Renal pelvis (tissue), 4 donors: ENCODE measurements around the gene KCNMA1. TPM values are rescaled to one million over a fixed set of nuclear protein-coding genes. Genes with fewer than 3 reads are reported as not detected.

Experiments
- DNase-seq: peaks from one replicate; pipeline ENCODE4 v3.0.0-alpha.2; 2013
- polyA plus RNA-seq, 3 donors: library from polyadenylated mRNA; unstranded; fragments of 120-200 nt; gene quantifications; one replicate each; pipeline ENCODE4 v1.2.1, GENCODE V29; 2013; ENCODE audit not compliant: insufficient read length in 3 of 3

Gene KCNMA1
- polyA plus RNA-seq, 3 donors: 3.2 to 3.9 (median 3.4) TPM

DNA sequence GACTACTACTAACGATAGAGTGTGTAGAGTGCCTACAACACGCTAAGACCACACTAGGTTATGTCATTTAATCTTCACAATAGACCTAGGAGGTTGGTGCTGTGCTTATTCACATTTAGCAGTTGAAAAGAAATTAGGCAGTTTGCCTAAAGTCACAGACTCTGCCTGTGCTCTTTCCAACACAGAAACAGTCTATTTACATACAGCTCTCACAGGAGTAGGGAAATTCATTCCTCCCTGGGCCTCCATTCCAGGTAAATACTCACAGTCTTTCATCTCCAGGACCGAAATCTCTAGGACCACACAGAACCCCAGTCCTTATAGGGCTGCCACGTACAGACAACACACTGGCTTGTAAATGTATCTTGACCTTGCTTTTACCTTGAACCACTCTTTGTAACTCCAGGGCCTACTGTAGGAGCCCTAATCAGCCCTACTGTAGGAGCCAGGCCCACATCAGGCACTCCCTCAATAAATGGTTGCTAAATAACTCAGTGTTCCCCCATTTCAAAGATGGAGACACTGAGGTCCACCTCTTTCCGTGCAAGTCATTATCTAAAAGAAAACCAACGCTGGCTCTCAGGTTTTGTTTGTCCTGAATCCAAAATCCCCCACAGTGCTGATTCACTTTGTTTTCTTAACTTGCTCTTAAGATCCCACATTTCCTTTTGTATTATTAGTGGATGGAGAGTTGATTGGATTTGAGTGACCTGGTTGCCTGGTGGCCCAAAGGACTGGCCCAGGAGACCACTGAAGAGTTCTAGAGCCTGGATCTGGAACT lies 146.9 kb downstream of the KCNMA1 start:
- no peak for DNase-seq

DNA sequence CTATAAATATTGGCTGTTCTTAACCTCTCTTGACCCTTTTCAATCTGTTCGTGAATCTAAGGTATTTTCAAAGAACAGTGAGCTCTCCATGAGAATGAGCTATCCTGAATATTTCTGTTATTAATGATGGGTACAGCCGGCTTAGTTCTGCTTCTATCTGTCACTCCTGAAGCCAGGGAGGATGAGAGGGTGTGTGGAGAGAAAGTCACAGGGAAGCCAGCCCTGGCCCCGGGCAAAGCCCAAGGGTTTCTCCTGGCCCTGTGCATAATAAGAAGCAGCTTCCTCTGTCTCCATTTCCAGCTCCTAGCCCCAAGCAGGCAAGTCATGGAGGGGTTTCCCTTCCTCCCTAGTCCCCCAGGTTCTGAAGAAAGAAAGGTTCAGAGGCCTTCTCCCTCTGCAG lies 151.1 kb downstream of the KCNMA1 start:
- no peak for DNase-seq

DNA sequence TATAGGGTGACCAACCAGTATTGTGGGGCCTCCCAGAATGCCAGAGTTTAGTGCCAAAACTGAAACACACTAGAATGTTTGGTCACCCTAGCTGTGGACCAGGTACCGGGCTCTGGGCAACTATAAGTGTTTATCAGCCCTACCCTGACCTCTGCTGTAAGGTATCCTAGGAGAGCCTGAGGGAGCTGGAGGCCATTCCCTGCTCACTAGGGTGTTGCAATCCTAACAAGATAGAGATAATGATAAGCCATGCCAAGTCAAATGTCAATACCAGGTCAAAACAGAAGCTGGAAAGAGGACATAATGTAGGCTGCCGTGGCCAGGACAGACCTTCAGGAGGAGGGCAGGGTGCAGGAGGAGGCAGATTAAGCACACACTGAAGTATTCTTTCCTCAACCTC lies 151.8 kb downstream of the KCNMA1 start:
- no peak for DNase-seq

DNA sequence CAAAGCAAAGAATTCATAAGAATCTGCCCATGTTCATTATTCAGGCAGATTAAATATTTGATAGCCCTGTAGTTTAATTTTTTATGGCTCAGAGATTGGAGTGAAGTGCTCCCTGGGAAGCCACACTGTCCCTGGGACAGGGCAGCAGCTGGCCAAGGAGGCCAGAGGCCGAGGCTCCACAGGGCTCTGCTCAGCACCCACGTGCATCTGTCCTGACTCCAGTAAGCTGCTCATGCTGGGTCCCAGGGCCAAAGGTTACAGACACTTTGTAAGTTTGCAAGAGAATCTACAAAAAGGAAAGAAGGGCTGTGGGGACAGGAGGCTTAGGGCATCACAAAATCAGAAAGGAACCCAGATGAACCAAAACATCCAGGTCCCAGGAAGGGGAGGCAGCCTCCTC lies 155.5 kb downstream of the KCNMA1 start:
- DNase-seq: no peak

DNA sequence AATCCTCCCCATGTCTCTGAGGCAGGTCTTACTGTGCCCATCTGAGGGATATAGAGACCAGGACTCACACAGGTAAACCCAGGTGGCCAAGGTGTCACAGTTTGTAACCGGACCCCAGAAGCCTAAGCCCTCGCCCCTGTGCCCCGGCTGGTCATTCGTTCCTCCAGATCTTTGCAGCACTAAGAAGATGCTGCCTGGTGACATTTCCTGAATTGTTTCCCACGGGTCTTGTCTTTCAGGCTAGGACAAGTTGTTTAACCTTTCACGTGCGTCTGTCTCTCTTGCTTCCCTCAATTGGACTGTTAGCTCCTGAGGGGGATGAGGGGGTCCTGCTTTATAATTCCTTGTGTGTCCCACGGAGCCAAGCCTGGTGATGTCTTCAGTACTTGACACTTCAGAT lies 158.0 kb downstream of the KCNMA1 start:
- no peak for DNase-seq

DNA sequence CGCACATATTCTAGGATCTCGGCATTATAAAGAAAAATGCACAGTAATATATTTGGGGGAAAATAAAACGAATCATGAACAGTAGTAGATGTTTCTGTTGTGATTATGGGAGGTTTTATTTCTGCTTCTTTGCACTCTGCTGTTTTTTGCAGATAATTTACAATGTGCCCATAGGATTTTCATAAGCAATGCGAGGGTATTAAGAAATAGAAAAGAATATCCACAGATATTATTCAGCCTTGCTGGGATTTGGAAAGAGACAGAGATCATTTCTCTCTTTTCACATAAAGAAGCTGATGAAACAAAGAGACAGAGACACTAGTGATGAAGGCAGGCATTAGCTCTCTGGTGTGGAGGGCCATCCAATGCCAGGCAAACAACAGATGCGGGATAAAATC lies 158.6 kb downstream of the KCNMA1 start:
- DNase-seq: no peak

DNA sequence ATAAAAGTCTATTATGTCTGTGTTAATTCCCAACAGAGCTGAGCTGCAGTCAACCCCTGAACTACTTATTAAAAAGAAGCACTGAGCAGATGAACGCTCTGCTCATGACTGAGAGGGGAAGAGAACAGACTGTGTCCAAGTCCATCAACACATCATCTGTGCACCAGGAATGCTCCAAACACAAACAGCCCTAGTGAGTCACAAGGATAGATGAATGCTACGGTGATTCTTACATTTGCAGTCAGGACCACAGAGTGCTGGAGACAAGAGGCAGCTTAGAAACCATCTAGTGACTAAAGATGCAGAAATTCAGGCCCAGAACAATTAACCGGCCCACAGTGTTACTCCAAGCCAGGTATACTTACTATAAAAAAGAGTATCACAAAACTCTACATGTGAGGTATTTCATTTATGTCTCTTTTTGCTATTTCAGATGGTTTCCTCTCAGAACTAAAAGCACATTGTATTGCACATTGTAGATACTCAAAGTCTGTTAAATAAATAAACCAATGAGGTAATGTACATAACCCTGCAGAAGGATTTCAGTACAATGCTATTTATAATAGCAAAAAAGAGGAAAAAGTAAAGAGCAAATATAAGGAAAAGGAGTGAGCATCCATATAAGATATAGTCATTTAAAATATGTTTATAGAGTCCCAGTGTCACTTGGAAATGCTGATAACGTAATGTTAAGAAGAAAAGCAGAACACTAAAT lies 159.2 kb downstream of the KCNMA1 start:
- DNase-seq: no peak

DNA sequence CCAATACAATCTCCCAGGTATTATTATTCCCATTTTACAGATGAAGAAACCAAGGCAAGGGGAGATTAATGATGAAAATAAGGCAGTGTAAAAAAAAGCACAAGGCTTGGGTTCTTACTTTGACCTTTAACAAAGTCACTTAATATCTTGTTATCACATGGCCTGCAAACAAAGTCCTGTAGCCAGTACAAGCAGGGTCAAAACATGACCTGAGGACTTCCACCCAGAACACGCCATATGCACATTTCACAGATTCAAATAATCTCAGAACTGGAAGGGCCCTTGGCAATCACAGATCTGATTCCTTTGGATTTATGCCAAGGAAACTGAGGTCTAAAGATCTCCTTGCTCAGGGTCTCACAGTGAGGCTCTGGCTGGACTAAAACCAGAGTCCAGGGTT lies 162.1 kb downstream of the KCNMA1 start:
- DNase-seq: no peak

DNA sequence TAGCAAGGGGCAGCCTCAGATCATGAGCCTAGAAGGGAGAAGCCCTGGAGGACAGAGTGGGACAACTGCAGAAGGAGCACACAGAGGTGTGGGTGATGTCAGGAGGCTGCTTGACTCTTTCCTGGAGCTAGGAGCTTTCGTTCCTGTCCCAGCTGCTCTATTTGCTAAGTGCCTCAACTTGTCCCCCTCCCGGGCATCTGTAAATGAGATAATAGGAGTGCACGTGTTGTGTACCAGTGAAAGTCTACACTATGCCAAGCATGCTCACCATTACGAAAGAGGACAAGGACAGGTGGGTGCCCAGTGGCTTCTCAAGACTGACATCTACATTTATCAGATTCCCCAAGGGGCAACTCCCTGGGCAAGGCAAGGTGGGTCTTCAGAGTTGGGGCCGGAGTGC lies 162.7 kb downstream of the KCNMA1 start:
- DNase-seq: no peak

DNA sequence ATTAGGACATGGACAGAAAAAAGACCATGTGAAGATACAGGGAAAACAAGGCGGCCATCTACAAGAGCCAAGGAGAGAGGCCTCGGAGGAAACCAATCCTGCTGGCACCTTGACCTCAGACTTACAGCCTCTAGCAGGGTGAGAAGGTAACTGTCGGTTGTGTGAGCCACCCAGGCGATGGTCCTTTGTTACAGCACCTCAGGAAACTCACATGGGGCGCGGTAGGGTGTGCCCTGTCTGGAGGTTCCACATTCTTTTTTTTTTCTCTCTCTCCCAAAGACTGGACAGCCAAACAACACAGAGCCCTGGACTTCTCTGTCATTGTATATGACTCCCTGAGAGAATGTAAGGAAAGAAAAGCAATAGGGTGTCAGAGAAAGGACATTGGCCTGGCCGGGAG lies 163.2 kb downstream of the KCNMA1 start:
- no peak for DNase-seq

DNA sequence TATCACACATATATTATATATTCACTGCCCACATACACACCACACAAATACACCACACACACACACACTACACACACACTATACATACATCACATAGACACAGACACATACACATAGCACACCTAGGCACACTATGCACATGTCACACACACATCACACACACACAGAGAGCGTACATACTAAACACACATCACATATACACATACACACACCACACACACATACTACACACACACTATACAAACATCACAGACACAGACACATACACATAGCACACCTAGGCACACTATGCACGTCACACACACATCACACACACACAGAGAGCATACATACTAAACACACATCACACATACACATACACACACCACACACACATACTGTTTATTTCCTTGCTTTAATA lies 165.5 kb downstream of the KCNMA1 start:
- no peak for DNase-seq

DNA sequence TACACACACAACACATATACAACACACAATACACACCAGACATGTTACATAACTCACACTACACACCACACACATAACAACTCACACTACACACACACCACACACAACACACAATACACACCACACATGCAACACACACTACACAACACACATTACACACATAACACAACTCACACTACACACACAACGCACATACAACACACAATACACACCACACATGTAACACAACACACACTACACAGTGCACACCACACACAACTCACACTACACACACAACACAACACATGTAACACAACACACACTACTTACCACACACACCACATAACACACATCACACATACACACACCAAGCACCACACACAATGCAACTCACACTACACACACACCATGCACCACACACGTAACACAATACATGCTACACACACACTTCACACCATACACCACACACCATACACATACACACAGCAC lies 166.5 kb downstream of the KCNMA1 start:
- no peak for DNase-seq

DNA sequence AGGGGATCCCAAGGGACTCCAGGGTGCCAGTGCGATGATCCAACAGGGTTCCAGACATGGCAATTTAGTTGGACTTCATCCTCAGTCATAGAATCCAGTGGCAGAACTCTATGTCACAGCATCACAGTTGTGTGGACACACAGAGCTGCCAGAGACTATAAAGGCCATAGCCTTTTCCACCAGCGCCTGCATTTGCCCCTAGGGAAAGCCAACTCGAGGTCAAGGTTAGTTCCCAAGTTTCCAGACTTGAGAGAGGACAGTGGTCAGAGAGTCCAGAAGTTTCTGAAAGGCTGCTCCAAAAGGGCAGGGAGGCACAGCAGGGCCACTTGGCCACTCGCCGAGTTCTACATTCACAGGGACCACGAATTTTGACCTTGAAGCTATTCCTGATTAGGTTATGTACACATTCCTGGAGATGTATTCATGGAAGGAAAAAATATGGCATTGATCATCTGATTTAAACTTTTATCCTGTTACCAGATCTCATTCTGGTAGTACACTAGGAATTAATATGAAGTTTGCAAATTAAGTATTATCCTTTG lies 170.1 kb downstream of the KCNMA1 start:
- DNase-seq: no peak

DNA sequence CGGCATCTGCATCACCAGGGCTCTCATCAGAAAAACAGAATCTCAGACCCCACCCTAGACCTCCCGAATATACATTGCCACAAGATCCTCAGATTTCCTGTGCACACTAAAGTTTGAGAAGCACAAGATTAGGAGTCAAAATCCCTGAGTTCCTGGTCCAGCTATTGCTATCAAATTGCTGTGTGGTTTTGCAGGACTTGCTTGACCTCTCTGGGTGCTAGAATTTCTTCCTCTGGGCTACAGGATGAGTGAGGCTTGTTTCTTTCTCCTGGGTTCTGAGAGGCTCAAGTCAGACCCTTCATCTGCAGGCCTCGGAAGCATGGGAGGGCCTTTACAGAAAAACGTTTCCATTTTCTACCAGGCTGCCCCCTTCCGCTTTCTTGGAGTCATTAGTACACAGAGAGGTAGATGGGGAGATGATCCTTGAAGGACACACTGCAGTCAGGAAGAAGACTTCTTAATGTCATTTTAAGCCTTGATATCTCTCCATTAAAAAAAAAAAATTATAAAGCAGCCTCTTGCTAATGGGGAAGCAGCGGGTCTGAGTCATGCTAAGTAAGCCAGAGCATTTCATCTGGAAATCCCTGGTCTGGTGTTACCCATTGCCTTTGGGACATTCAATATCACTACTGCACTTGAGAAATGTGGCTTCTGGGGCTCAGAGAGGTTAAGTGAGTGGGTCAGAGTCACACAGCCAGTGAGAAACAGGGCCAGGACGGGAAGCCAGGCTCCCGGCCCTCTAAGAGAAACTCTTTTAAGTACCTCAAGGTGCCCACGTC lies 173.5 kb downstream of the KCNMA1 start:
- DNase-seq: no peak

DNA sequence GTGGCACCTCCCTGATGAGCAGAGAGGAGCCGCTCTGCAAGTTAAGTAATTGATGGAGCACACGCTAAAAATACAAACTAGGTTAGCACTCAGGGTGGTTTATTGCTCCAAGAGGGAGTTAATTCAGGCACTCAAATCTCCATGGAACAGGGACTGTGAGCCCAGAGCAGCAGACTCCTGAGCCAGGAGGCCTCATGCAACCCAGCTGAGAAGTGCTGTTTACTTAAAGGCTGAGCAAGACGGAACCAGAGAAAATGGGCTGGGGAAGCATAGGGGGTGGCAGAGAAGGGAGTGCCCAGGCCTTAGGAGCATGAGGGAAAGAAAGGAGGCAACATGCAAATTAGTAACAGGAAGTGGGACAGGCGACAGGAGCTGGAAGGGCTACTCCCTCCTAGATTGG lies 174.1 kb downstream of the KCNMA1 start:
- no peak for DNase-seq

DNA sequence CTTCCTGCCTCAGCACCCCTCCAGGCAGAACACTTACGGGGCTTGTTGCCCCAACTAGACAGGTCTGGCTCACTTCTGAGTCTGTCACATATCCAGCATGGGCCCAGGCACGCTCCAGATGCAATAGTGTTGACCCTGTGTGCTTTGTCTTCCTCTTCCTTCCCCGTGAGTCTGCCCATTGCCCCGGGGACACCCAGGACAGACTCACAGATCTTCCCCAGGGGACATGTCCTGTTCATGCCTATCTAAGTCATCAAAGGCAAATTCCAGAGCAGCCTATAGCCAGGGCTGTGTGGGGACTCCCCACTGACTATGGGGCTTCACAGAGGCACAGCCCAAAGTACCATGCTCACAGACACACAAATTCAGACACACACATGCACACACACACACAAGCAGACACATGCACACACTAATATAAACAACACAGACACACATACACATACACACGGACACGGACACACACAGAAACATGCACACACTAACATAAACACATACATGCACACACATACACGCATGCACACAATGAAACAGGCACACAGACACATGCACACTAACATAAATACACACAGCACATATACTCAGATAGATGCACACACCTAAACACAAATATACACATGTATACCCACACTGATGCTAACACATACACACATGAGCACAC lies 175.8 kb downstream of the KCNMA1 start:
- no peak for DNase-seq

DNA sequence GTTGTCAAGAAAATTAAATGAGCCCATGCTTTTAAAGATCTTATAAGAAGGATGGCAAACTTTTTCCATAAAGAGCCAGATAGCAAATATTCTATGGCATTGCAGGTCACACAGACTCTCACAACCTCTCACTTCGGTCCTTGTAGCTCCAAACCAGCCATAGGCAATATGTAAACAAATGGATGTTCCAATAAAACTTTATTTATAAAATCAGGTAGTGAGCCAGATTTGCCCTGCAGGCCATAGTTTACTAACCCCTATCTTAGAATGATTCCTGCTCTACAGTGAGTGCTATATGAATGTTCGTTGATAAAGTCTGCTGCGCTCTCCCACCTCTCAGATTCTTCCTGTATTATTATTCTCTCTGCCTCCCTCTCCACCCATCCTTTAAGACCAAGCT lies 177.7 kb downstream of the KCNMA1 start:
- no peak for DNase-seq

DNA sequence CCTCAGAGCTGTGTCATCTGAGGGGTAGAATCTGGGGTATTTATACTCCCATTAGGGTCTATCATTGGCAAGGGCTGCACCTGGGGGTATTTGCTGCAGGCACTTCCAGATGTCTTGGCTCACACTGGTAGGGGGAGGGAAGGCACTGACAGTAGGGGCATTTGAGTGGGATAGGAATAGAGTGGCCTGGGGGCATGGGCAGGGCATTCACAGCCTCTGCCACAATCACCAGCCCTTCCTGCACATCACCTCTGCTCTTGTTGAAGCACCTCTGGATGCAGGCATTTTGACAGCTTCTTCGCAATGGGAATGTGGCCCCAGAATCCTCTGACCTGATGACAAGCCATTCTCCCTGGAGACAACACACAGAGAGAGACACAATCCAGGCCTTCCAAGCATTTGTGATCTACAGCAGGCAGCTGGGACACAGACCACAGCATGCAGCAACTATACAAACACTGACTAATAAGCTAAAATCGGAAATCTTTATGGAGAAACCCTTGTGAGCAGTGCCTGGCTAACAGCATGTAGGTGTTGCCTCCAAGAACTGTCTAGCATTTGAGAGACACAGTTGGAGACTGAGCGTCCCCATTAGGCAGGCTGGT lies 178.5 kb downstream of the KCNMA1 start:
- DNase-seq: no peak

DNA sequence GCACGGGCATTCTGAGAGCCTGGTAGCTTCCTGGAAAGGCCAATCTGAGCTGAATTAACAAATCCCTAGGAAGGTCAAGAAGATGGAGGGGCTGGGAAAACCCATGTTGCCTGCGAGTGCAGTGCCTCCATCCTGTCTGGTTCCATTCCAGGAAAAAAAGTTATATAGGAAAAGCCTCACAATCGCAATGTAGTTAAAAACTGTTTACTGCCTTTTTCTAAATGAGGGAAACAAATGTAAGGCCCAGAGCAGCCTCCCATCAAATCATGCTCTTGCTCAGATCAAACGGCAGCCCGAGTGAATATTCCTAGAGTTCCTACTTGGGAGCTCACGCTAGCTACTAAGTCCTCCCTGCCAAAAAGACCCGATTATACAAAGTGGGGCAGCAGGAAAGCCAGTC lies 179.9 kb downstream of the KCNMA1 start:
- DNase-seq: no peak

DNA sequence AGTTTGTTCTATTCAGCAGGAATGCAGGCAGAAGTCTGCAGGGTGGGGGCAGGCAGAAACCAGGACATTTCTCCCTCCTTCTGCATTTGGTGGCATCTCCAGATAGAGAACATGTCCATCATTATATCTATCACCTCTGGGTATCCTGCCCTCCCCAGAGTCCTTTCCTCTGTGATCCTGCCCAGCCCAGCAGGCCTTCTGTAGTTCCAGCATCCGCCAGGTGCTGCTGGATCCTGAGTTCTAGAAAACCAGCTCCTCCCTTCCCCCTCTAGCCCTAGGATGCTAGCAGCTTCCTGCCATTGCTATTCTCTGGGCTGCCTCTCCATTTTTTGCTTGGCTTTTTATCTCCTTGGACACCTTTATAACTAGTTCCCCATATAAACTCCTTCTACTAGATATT lies 180.3 kb downstream of the KCNMA1 start:
- DNase-seq: no peak

DNA sequence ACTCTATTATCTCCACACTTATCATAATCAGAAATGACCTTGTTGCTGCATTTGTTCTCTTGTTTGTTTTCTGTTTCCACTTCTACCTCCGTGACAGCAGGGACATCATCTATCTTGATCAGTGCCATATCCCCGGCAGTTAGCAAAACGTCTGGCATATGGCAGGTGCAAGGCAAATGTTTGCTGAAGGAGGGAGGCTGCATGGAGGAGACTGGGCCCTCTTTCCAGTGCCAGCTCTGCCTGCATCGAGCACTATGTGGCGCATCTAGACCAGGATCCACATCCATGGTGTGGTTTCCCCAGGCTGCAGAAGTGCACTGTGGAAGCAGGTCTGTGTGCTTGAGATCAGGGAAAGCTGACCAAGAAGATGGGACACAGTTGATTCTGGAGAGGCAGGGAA lies 181.2 kb downstream of the KCNMA1 start:
- DNase-seq: no peak

DNA sequence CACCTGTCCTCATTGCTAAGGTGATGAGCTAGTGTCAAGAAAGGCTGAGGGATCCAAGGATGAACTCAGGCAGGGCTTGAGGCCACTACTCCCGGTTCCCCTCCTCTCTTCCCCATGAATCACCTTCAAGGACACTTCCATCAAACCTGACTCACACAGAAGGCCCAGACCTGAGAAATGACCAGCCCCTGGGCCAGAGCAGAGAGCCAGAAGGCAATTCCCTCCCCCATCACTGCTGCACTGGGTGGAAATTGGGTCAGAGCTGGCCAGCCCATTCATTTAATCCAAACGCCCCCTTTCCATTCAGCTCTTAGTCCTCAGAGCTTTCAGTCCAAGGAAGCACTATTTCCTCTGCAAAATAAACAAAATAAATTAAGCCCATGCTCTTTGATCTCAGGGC lies 182.0 kb downstream of the KCNMA1 start:
- no peak for DNase-seq
